Measurements from ENCODE around the gene LGALS1. TPM values are rescaled to one million over a fixed set of nuclear protein-coding genes. Genes with fewer than 3 reads are reported as not detected.

LGALS1 gene
- total RNA-seq, 1 donor from 2014 or later = 0.81 TPM

DNA sequence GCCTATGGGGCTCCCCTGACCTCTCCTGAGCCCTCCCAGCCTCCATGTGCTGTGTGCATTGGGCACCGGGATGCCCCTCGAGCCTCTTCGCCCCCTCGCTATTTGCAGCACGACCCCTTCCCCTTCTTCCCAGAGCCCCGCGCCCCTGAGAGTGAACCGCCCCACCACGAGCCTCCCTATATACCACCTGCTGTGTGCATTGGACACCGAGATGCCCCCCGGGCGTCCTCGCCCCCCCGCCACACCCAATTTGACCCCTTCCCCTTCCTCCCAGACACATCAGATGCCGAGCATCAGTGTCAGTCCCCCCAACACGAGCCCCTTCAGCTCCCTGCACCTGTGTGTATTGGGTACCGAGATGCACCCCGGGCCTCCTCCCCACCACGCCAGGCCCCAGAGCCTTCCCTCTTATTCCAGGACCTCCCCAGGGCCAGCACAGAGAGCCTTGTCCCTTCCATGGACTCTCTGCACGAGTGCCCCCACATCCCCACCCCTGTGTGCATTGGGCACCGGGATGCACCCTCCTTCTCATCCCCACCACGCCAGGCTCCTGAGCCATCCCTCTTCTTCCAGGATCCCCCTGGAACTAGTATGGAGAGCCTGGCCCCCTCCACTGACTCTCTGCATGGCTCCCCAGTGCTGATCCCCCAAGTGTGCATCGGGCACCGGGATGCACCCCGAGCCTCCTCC is 50.3 kb downstream of the LGALS1 start:
- H3K4me1 Mint-ChIP-seq (ENCODE audit: low read depth) = peaks cover 3% of the 10 kb centered on the region
- H3K27me3 Mint-ChIP-seq = no peaks in the 10 kb centered on the region
- no peaks in the 10 kb centered on the region for H3K9me3 Mint-ChIP-seq (ENCODE audit: low read depth)
- TF ChIP-seq, protein P1, sequence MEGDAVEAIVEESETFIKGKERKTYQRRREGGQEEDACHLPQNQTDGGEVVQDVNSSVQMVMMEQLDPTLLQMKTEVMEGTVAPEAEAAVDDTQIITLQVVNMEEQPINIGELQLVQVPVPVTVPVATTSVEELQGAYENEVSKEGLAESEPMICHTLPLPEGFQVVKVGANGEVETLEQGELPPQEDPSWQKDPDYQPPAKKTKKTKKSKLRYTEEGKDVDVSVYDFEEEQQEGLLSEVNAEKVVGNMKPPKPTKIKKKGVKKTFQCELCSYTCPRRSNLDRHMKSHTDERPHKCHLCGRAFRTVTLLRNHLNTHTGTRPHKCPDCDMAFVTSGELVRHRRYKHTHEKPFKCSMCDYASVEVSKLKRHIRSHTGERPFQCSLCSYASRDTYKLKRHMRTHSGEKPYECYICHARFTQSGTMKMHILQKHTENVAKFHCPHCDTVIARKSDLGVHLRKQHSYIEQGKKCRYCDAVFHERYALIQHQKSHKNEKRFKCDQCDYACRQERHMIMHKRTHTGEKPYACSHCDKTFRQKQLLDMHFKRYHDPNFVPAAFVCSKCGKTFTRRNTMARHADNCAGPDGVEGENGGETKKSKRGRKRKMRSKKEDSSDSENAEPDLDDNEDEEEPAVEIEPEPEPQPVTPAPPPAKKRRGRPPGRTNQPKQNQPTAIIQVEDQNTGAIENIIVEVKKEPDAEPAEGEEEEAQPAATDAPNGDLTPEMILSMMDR (IDR thresholded peaks at IDR 0.05; ENCODE audit: unreplicated experiment) = no peak
- H3K4me3 Mint-ChIP-seq (ENCODE audit: low read depth) = no peak overlapping the region
- no peak for DNase-seq (ENCODE audit: low spot score, unreplicated experiment)
- H3K36me3 Mint-ChIP-seq (ENCODE audit: insufficient read depth) = peaks cover 26% of the 10 kb centered on the region
- H3K27ac Mint-ChIP-seq = no peak overlapping the region

DNA sequence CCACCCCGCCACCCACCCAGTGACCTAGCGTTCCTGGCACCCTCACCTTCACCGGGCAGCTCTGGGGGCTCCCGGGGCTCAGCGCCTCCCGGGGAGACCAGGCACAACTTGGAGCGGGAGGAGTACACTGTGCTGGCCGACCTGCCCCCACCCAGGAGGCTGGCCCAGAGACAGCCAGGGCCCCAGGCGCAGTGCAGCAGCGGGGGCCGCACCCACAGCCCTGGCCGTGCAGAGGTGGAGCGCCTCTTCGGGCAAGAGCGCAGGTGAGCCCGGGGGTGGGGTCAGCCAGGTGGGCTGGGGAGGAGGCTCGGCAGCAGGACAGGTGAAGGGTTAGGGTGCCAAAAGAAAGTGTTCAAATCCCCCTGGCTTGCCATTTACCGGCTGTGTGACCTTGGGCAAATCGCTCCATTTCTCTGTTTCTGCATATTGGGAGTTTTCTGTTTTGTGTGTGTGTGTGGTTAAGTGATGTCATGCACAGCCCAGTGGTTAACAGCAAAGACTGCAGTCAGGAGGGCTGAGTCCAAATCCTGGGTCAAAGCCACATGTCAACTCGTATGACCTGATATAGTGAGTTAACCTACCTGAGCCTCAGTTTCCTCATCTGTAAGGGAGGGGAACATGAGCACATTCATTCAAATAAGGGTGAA is 50.9 kb downstream of the LGALS1 start:
- no peaks in the 10 kb centered on the region for H3K9me3 Mint-ChIP-seq (ENCODE audit: low read depth)
- H3K27me3 Mint-ChIP-seq = no peaks in the 10 kb centered on the region
- peaks cover 6% of the 10 kb centered on the region for H3K4me1 Mint-ChIP-seq (ENCODE audit: low read depth)
- peaks cover 26% of the 10 kb centered on the region for H3K36me3 Mint-ChIP-seq (ENCODE audit: insufficient read depth)
- DNase-seq (ENCODE audit: low spot score, unreplicated experiment) = no peak
- no peak overlapping the region for H3K27ac Mint-ChIP-seq
- TF ChIP-seq, protein P1 (IDR thresholded peaks at IDR 0.05; ENCODE audit: unreplicated experiment) = no peak
- H3K4me3 Mint-ChIP-seq (ENCODE audit: low read depth) = no peak overlapping the region

DNA sequence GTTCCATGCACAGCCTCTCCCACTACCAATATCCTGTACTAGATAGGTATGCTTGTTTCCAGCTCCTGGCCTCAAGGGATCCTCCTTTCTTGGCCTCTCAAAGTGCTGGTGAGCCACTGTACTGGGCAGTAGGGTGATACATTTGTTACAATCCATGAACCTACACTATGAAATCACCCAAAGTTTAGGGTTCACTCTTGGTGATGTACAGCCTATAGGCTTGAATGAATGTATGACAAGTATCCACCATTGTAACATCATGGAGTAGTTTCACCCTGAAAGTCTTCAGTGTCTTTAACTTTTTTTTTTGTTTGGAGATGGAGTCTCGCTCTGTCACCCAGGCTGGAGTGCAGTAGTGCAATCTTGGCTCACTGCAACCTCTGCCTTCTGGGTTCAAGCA is 53.2 kb downstream of the LGALS1 start:
- peaks cover 21% of the 10 kb centered on the region for H3K36me3 Mint-ChIP-seq (ENCODE audit: insufficient read depth)
- DNase-seq (ENCODE audit: low spot score, unreplicated experiment) = no peak
- no peaks in the 10 kb centered on the region for H3K9me3 Mint-ChIP-seq (ENCODE audit: low read depth)
- TF ChIP-seq, protein P1 (IDR thresholded peaks at IDR 0.05; ENCODE audit: unreplicated experiment) = no peak
- H3K27ac Mint-ChIP-seq = no peak overlapping the region
- H3K27me3 Mint-ChIP-seq = no peaks in the 10 kb centered on the region
- H3K4me3 Mint-ChIP-seq (ENCODE audit: low read depth) = no peak overlapping the region
- peaks cover 20% of the 10 kb centered on the region for H3K4me1 Mint-ChIP-seq (ENCODE audit: low read depth)

Other genes with a start within 250 kb of the LGALS1 start
- 0.36 and 0.44 TPM in 2 replicates for gene ELFN2, start 248.2 kb upstream of the LGALS1 start, total RNA-seq
- 3.2 and 5.9 TPM in 2 replicates for gene MFNG, start 189.3 kb upstream of the LGALS1 start, total RNA-seq
- 44.1 and 46.7 TPM in 2 replicates for gene CARD10, start 156.2 kb upstream of the LGALS1 start, total RNA-seq
- 52.6 TPM in 2 replicates for gene CDC42EP1, start 115.2 kb upstream of the LGALS1 start, total RNA-seq
- gene LGALS2, start 95.5 kb upstream of the LGALS1 start, total RNA-seq = 2.7 and 4.3 TPM in 2 replicates
- gene GGA1, start 66.8 kb upstream of the LGALS1 start, total RNA-seq = 121 and 132 TPM in 2 replicates
- gene SH3BP1, start 36.0 kb upstream of the LGALS1 start, total RNA-seq = 25.4 and 27.4 TPM in 2 replicates
- 16.8 and 17.7 TPM in 2 replicates for gene PDXP, start 16.9 kb upstream of the LGALS1 start, total RNA-seq
- gene NOL12, start 10.7 kb downstream of the LGALS1 start, total RNA-seq = 16.4 and 17.1 TPM in 2 replicates
- gene TRIOBP, start 21.4 kb downstream of the LGALS1 start, total RNA-seq = 73.0 and 78.7 TPM in 2 replicates
- 20.2 and 28.1 TPM in 2 replicates for gene GCAT, start 132.3 kb downstream of the LGALS1 start, total RNA-seq
- 0.41 and 0.87 TPM in 2 replicates for gene GALR3, start 147.7 kb downstream of the LGALS1 start, total RNA-seq
- gene ANKRD54, start 168.7 kb downstream of the LGALS1 start, total RNA-seq = 23.7 and 24.2 TPM in 2 replicates
- gene EIF3L, start 173.8 kb downstream of the LGALS1 start, total RNA-seq = 725 and 736 TPM in 2 replicates
- gene MICALL1, start 230.7 kb downstream of the LGALS1 start, total RNA-seq = 42.8 and 43.2 TPM in 2 replicates

Measured in progenitor cell of endocrine pancreas (in vitro differentiated cells).